Measurements from ENCODE around the gene DNAJC13.
"Not testable (repeated sequence)": the region's sequence is repeated elsewhere in the genome, so short reads cannot be mapped to it uniquely, and the experiment has no call there.

DNAJC13 gene

DNA sequence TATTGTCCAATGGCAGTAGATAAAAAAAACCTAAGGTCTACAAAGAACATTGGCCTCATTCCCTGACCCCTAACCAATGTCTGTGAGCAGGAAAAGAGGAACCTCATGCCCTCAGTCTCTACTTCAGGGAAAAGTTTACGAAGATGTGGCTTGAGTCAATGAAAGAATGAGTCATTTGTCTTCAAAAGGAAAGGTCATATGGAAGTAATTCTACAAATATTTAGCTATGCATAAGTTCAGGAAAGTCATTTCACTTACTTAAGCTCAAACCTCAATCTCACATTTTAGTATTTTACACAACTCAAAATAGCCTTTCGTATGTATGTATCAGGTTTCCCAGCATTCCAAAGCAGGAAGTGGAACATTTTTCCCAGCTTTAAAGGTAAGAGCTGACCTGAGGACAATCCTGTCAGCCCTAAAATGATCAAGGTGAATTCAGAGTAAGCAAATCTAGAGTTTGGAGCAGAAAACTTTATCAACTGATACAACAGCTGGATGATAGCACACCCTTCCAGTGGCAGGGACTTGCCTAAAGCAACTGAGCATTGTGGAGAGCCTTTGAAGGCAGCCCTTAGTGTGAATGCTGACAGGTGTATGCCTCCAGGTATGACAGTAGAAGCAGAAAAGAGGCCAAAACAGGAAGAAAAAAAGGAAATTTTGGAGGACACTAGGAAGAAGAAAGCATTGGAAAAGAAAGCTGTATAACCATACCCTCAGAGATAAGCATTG lies 125.9 kb downstream of the DNAJC13 start:
- DNase-seq (ENCODE audit: low read depth in 2 of 2) = no peak

DNA sequence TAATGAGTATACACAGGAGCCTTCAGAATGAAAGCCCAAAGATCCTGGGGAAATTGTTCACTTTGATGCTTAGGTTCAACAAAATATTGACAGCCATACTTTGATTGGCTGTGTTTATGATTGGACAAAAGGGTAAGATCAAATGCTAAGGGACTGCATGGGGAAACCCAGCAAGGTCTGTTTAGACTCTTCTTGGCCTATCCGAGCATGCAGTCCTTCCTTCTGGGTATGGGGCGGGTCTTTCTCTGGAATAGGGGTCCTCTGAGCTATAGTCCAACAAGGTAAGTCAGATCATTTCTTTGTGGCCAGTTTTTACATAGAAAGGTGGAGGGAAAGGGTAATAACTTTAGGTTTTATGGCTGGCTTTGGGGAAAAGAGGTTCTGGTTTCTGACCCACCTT lies 126.8 kb downstream of the DNAJC13 start:
- DNase-seq (ENCODE audit: low read depth in 2 of 2) = no peak

- no peak for DNase-seq (ENCODE audit: low read depth in 2 of 2)
Measured at GRCh38 chr3:132545471-132545870, 128.2 kb downstream of the DNAJC13 start.

DNA sequence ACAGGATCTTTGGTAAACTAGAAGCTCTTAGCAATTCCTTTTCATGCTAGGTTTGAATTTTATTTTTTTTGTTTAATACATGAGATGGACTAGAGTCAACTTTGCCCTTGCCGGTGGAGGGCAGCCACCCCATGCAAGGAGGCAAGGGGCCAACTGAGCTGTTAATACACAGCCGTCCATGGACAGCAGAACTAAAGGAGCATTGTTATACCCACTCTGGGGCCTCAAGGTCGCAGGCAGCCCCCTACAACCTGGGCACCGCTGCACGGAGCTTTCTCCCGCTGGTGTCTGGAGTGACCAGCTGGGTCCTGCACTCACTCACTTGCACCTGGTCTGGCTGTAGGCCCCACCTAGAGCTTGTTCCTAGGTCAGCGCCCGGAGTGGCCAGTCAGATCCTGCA lies 131.9 kb downstream of the DNAJC13 start:
- no peak for DNase-seq (ENCODE audit: low read depth in 2 of 2)

DNA sequence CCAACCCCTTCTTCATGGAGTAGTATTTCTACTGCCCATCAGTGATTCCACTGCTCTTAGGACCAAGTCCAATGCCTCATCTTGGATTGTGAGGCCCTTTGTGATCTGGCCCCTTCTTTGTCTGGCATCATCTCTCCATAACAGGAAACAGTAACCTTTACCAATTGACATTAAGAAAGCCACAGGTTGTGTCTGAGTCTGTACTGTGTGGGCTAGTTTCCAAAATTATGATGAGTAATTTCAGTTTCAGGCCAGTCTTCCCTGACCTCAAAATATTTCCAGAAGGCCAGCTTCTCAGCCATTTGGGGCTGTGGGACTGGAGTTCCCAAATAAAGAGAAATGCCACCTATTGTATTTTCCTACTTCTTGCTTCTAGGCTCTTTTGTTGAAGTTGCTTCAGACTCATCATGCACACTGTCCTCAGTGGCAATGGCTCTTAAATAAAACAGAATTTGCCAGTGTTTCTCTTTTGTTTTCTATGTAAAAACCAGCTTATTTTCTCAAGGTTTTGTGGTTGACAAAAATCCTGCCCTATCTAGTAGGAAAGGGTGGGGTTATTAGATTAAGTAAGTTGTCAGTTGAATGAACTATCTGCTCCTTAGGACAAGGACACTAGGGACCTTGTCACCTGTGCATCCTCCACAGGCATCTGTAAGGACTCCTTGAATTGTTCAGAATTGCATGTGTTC lies 132.7 kb downstream of the DNAJC13 start:
- no peak for DNase-seq (ENCODE audit: low read depth in 2 of 2)

- DNase-seq (ENCODE audit: low read depth in 2 of 2) = no peak
Measured at GRCh38 chr3:132550579-132551305, 133.4 kb downstream of the DNAJC13 start.

DNA sequence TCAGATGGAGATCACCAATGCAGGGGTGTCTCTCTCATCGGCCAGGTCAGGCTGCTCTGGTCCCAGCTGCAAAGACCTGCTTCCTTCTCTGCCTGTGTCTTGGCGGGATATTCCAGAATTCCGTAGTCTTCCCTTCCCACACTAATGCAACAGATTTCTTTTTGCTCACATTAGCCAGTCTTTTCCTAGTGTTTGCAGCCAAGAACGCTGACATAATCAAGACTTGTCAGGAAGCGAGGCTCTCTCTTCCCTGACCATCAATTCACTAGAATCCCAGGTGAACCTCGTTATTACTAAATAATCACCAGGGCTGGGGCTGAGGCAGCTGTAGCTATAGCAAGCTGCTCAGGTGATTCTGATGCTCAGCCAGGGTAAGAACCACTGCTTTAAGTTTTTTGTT lies 136.5 kb downstream of the DNAJC13 start:
- DNase-seq (ENCODE audit: low read depth in 2 of 2) = no peak

GRCh38 chr3:132554437-132554836 lies 137.1 kb downstream of the DNAJC13 start:
- no peak for DNase-seq (ENCODE audit: low read depth in 2 of 2)

DNA sequence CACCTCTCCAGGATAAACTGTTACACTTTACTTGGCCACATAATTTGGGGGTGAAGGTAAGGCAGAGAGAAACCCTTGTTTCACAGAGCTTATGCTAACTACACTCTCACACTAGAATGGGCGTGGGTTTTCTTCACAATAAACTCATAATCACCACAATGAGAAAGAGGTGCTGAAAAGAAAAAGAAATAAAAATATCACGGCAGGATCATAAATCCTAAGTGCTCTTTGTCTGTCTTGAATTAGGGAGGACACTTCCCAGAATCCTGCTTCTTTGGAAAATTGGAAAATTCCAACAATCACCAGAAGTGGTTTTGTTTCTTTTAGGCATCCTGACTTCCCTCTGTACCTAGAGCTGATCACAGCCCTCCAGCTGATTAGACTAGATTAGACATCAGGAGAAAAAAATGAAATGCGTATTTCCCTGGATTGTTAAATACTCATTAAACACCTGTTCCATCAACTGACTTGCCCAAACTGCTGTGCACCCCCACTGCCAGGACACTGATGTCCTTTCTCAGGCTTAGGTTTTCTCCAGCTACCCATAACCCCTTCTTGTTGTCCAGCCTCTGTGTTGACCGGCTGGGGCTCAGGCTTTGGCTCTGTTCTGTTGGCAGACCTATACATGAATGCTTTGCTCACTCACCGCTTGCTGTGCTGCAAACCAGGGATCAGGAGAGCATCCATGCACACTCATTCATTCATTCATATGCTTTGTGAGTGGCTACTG lies 138.2 kb downstream of the DNAJC13 start:
- DNase-seq (ENCODE audit: low read depth in 2 of 2) = no peak

DNA sequence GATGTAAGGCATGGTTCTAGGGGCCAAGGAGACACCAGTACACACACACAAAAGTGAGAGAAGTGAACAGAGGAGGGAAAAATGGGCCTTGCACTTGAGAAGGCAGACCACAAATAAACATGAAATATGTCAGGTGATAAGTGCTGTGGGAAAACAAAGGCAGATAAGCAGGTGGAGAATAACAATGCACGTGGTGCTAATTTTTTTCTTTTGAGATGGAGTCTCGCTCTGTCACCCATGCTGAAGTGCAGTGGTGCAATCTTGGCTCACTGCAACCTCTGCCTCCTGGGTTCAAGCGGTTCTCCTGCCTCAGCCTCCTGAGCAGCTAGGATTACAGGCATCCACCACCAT lies 138.7 kb downstream of the DNAJC13 start:
- DNase-seq (ENCODE audit: low read depth in 2 of 2) = not testable (repeated sequence)

- DNase-seq (ENCODE audit: low read depth in 2 of 2) = no peak
Measured at GRCh38 chr3:132556508-132557159, 139.3 kb downstream of the DNAJC13 start.

GRCh38 chr3:132561003-132561402 lies 143.7 kb downstream of the DNAJC13 start:
- no peak for DNase-seq (ENCODE audit: low read depth in 2 of 2)

- no peak for DNase-seq (ENCODE audit: low read depth in 2 of 2)
Measured at GRCh38 chr3:132563420-132564069, 146.2 kb downstream of the DNAJC13 start.

GRCh38 chr3:132564070-132564465 lies 146.8 kb downstream of the DNAJC13 start:
- DNase-seq (ENCODE audit: low read depth in 2 of 2) = no peak

GRCh38 chr3:132568422-132568821 lies 151.1 kb downstream of the DNAJC13 start:
- DNase-seq (ENCODE audit: low read depth in 2 of 2) = no peak

- DNase-seq (ENCODE audit: low read depth in 2 of 2) = no peak
Measured at GRCh38 chr3:132569153-132569552, 151.9 kb downstream of the DNAJC13 start.

- DNase-seq (ENCODE audit: low read depth in 2 of 2) = no peak
Measured at GRCh38 chr3:132569580-132569979, 152.3 kb downstream of the DNAJC13 start.

DNA sequence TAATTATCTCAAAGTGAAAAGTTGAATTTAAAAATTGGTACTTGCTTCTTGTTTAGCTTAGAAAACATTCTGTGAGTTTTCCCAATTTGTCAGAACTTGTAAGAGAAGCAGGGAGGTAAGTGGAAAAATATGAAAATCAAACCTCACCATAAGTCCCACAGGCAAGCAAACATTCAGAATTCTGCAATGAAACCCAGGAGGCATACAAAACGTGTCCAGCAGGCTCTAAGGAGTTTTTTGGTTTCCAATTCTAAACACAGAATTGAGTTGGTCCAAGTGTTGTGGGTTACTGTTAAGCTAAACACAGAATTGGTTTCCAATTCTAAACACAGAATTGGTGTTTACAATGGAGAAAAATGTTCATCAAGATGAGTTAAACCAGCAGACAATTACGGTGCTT lies 152.7 kb downstream of the DNAJC13 start:
- no peak for DNase-seq (ENCODE audit: low read depth in 2 of 2)

GRCh38 chr3:132573797-132574211 lies 156.5 kb downstream of the DNAJC13 start:
- no peak for DNase-seq (ENCODE audit: low read depth in 2 of 2)

- no peak for DNase-seq (ENCODE audit: low read depth in 2 of 2)
Measured at GRCh38 chr3:132587401-132587800, 170.1 kb downstream of the DNAJC13 start.
